AG04450 (cell line): Measurements from ENCODE around the gene MTG2. TPM values are rescaled to one million over a fixed set of nuclear protein-coding genes. Genes with fewer than 3 reads are reported as not detected.

ENCODE experiments used
- CTCF ChIA-PET: fragments of 300-600, 350-600 bp; formaldehyde crosslinking; extraction: SDS; loops from one replicate; lab custom pipeline; 2022; ENCODE audit warnings: antibody characterized with exemption, inconsistent platforms; lab: Charles Lee
- POLR2A ChIA-PET: fragments of 350-600 bp; formaldehyde crosslinking; extraction: SDS; loops from one replicate; lab custom pipeline; 2021; ENCODE audit warnings: antibody characterized with exemption, inconsistent platforms; lab: Yijun Ruan, JAX
- DNase-seq: peaks from one replicate; pipeline ENCODE4 v3.0.0-alpha.2; 2011; ENCODE audit warnings: low read depth, low spot score
- H3K27ac ChIP-seq: one replicate; pipeline ENCODE4 v1.5.1; 2012; ENCODE audit warnings: low read depth, low read length, control low read depth
- H3K27me3 ChIP-seq: one replicate; pipeline ENCODE4 v1.6.0; 2012; ENCODE audit warnings: low read length; ENCODE audit not compliant: control insufficient read depth, insufficient read depth
- H3K4me3 ChIP-seq: 2 replicates; pipeline ENCODE4 v1.5.1; 2011; ENCODE audit warnings: mild to moderate bottlenecking, low read depth, low read length, control low read depth
- H3K9me3 ChIP-seq: 2 replicates; pipeline ENCODE4 v1.5.1; 2012; ENCODE audit warnings: low read length; ENCODE audit not compliant: control insufficient read depth, insufficient read depth
- polyA plus RNA-seq: library from polyadenylated mRNA; depleted of rRNA; stranded (reverse); fragments of >200 nt; gene quantifications from 2 replicates; pipeline ENCODE4 v1.2.3, GENCODE V29; 2011
- TF ChIP-seq, protein P1 (sequence below): IDR thresholded peaks from 2 replicates; pipeline ENCODE4 v1.5.1; 2011; ENCODE audit warnings: low read depth, low read length, control low read depth, inconsistent platforms

The MTG2 gene
- polyA plus RNA-seq, 1 experiment, result 15.6 TPM

DNA sequence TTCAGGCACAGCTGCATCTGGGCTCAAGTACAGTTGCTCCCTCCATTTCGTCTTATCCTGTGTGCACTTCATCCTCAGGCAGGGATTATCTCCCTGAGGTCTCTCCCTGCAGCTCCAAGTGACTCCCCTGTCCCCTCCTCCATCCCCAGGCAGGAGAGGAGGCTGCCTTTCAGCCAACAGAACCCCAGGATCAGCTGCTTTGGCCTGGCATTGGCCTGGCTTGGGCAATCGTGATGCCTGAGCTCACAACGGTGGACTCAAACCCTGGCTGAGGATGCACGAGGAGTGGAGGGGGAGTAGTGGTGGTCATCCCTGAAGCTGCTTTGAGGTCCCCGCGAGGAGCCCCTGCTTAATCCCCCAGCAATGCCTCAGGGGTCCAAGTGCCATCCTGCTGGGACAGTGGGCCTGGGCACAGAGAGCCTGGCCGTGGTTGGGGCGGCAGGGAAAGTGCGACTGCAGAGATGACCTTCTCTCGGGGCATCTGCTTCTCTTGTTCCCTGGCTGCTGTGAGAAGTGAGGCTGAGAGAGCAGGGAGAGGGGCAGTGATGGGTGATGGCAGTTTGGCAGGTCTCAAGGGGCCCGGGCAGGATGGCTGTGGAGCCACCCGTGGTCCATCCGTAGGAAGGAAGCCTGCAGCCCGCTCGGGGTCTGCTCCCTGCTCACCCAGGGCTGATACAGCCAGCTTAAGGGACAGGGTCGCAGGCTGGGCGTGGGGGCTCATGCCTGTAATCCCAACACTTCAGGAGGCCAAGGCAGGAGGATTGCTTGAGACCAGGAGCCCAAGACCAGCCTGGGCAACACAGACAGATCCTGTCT is 43.2 kb downstream of the MTG2 start:
- ChIA-PET CTCF (no interaction called here), POLR2A (no interaction called here)
- Histone ChIP-seq H3K27me3 (peaks cover 50% of the 10 kb centered on the region), H3K4me3 (no peak overlapping the region), H3K27ac (no peak overlapping the region), H3K9me3 (peaks cover 4% of the 10 kb centered on the region; the same call in 1 of the 2 replicates)
- no peak for DNase-seq
- TF ChIP-seq, protein P1, sequence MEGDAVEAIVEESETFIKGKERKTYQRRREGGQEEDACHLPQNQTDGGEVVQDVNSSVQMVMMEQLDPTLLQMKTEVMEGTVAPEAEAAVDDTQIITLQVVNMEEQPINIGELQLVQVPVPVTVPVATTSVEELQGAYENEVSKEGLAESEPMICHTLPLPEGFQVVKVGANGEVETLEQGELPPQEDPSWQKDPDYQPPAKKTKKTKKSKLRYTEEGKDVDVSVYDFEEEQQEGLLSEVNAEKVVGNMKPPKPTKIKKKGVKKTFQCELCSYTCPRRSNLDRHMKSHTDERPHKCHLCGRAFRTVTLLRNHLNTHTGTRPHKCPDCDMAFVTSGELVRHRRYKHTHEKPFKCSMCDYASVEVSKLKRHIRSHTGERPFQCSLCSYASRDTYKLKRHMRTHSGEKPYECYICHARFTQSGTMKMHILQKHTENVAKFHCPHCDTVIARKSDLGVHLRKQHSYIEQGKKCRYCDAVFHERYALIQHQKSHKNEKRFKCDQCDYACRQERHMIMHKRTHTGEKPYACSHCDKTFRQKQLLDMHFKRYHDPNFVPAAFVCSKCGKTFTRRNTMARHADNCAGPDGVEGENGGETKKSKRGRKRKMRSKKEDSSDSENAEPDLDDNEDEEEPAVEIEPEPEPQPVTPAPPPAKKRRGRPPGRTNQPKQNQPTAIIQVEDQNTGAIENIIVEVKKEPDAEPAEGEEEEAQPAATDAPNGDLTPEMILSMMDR, result no peak

DNA sequence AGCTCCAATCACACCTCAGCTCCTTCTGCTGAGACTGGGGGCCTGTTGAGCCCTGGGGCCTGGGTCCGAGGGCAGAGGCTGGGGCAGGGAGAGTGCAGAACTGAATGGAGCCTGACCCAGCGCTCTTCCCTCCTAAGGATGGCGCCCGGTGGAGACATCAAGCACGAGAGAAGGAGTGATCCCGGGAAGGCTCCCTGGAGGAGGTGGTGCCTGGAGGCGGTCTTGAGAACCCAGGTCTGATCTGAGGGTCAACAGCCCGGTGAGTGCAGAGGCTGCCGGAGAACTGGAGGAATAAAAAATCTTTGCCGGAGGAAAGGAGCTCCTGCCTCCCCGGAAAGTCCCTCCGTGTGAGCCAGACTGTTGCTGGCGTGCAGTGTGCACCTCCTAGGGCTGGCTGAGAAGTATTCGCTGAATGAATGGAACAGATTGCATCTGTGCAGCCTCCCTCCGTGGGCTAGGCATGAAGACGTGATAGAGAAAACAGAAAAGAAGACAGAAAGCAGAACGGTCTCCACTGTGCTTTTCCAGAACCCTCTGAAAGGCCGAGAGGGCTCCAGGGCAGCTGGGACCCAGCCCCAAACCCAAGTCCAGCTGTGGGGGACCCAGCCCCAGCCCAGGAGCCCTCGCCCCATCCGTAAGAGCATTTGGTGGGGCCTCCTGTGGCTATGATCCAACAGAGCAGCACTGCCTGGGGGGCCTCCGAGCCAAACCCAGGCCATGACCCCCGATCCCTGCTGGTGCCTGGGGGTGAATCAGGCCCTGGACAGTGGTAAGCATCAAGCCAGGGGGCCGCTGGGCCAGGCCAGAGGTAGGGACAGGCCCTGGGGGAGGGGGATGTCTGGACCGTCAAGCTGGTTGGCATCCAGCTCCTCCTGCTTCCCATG is 44.1 kb downstream of the MTG2 start:
- DNase-seq, result no peak
- H3K9me3 ChIP-seq, result peaks cover 4% of the 10 kb centered on the region; the same call in 1 of the 2 replicates
- H3K27me3 ChIP-seq, result peaks cover 44% of the 10 kb centered on the region
- H3K4me3 ChIP-seq, result no peak overlapping the region
- CTCF ChIA-PET, result no interaction called here
- no peak overlapping the region for H3K27ac ChIP-seq
- TF ChIP-seq, protein P1, result no peak
- POLR2A ChIA-PET, result no interaction called here

DNA sequence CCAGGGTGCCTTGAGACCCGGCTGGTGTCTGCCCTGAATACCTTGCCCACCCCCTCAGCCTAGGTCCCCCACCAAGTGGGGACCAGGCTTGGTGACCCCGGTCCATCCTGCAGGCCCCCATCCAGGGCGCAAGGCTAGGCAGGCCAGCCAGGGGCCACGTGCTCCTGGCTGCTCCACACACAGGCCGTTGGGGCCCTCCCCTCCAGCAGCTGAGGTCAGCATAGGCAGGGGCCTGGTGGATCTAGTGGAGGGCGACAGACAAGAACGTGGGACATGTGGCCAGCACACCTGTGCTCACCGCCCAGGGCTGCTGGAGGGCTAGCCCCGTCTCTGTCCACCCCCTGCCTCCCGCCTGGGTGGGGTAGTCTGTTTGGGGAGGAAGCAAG is 44.8 kb downstream of the MTG2 start:
- peaks cover 4% of the 10 kb centered on the region; the same call in 1 of the 2 replicates for H3K9me3 ChIP-seq
- H3K4me3 ChIP-seq, result no peak overlapping the region
- ChIA-PET CTCF (no interaction called here), POLR2A (no interaction called here)
- TF ChIP-seq, protein P1, result no peak
- H3K27me3 ChIP-seq, result peaks cover 39% of the 10 kb centered on the region
- DNase-seq, result no peak
- H3K27ac ChIP-seq, result no peak overlapping the region

DNA sequence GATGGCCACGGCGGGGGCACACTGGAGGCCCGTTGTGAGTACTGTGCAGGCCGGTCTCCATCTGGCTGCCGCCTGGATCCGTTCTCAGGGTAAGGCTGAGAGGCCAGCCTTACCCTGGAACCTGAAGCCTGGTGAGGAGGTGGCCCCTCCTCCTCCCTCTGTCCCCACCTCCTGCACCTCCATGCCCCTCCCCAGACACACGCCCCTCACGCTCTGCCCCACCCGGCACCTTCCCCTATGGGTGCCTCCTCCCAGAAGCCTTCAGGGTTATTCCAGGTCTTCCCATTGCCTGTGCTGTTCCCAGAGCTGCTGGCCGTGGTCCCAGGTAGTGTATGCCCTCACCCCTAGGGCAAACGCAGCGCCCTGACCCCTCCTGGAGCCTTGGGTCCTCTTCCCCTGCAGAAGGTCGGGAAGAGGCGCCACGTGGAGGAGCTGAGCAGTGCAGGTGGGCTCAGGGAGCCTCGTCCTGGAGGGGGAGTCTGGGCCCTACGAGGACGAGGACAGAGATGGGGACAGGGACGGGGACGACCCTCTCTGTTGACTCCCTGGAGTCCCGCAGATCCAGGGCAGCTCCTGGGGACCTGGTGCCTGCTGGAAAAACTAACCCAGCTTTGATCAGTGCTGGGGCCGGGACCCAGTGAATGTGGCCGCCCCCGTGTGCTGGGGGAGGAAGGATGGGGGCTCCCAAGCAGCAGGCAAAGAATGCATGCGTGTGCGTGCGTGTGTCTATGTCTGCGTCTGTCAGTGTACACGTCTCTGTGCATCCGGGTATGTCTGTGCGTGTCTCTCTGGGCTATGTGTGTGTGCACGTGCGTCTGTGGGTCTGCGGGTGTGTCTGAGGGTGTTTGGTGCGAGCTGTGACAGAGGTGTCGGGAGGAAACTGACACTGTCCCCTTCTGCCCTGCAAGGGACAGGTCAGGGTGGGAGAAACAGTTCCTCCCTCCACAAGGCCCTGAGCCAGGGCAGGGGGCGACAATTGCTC is 45.4 kb downstream of the MTG2 start:
- DNase-seq, result no peak
- POLR2A ChIA-PET, result interaction anchor here (0.6 kb wide), 1 partner anchor 199 kb away, joined by 5 read pairs; no protein-coding TSS in a partner anchor

More for the DNA sequence above, 45.4 kb downstream of the MTG2 start:
- H3K27me3 ChIP-seq, result peaks cover 34% of the 10 kb centered on the region
- peaks cover 4% of the 10 kb centered on the region; the same call in 1 of the 2 replicates for H3K9me3 ChIP-seq
- TF ChIP-seq, protein P1, result no peak
- CTCF ChIA-PET, result no interaction called here
- H3K4me3 ChIP-seq, result no peak overlapping the region
- H3K27ac ChIP-seq, result no peak overlapping the region
